RWPE2 (cell line): ENCODE results near the gene TUBAL3.
A peak's percentile ranks its signal among the peaks of the same experiment; 100 is the strongest.

Experiments
- ATAC-seq: fragments of 200-7000 bp; cut with Tn5 transposase; 3 replicates; pipeline ENCODE4 v1.9.1; 2021; ENCODE audit warnings: low read depth
- DNase-seq: peaks from one replicate; pipeline ENCODE4 v3.0.0-alpha.2; 2020; ENCODE audit warnings: low spot score
- H3K27ac ChIP-seq: fragments of 450-650 bp; 2 replicates; pipeline ENCODE4 v1.5.1; 2017; ENCODE audit warnings: mild to moderate bottlenecking; ENCODE audit not compliant: poor library complexity, severe bottlenecking
- H3K27me3 ChIP-seq: fragments of 250-450 bp; sonication (Bioruptor Pico); 2 replicates; pipeline ENCODE4 v1.5.1; 2021; ENCODE audit warnings: mild to moderate bottlenecking, moderate library complexity; ENCODE audit not compliant: insufficient read depth, poor library complexity, severe bottlenecking
- H3K36me3 ChIP-seq: fragments of 250-450 bp; sonication (Bioruptor Pico); 2 replicates; pipeline ENCODE4 v1.5.1; 2020; ENCODE audit warnings: low read depth, mild to moderate bottlenecking, moderate library complexity
- H3K4me1 ChIP-seq: fragments of 250-450 bp; sonication (Bioruptor Pico); 2 replicates; pipeline ENCODE4 v1.5.1; 2021; ENCODE audit warnings: mild to moderate bottlenecking, moderate library complexity; ENCODE audit not compliant: insufficient read depth, poor library complexity, severe bottlenecking
- H3K4me3 ChIP-seq: fragments of 250-450 bp; sonication (Bioruptor Pico); 2 replicates; pipeline ENCODE4 v1.5.1; 2021; ENCODE audit warnings: mild to moderate bottlenecking, moderate library complexity; ENCODE audit not compliant: severe bottlenecking
- H3K9me3 ChIP-seq: fragments of 250-450 bp; sonication (Bioruptor Pico); 2 replicates; pipeline ENCODE4 v1.5.1; 2021; ENCODE audit warnings: mild to moderate bottlenecking, moderate library complexity; ENCODE audit not compliant: severe bottlenecking
- CTCF ChIP-seq: fragments of 450-650 bp; IDR thresholded peaks from one replicate; pipeline ENCODE4 v1.5.1; 2017; ENCODE audit warnings: mild to moderate bottlenecking, moderate library complexity; ENCODE audit not compliant: poor library complexity, severe bottlenecking

TUBAL3 gene

GRCh38 chr10:5449227-5449626 is 44.6 kb upstream of the TUBAL3 start:
- TF ChIP-seq CTCF: no peak
- DNase-seq (no peak), ATAC-seq (no peak)
- H3K4me1 ChIP-seq: peaks cover 30% of the 10 kb centered on the region
- H3K36me3 ChIP-seq: peaks cover 83% of the 10 kb centered on the region
- H3K9me3 ChIP-seq: no peaks in the 10 kb centered on the region
- no peaks in the 10 kb centered on the region for H3K27me3 ChIP-seq
- peak overlapping the region; percentile 53 for H3K4me3 ChIP-seq
- H3K27ac ChIP-seq: peak overlapping the region; percentile 72

GRCh38 chr10:5448333-5449001 is 43.8 kb upstream of the TUBAL3 start:
- peak overlapping the region; percentile 53 for H3K4me3 ChIP-seq
- no peaks in the 10 kb centered on the region for H3K9me3 ChIP-seq
- no peaks in the 10 kb centered on the region for H3K27me3 ChIP-seq
- DNase-seq (no peak), ATAC-seq (no peak)
- H3K27ac ChIP-seq: peak overlapping the region; percentile 72
- H3K4me1 ChIP-seq: peaks cover 30% of the 10 kb centered on the region
- peaks cover 76% of the 10 kb centered on the region for H3K36me3 ChIP-seq
- TF ChIP-seq CTCF: no peak

GRCh38 chr10:5447611-5448071 is 43.0 kb upstream of the TUBAL3 start:
- Histone ChIP-seq H3K27ac (peak overlapping the region; percentile 72), H3K4me1 (peaks cover 30% of the 10 kb centered on the region), H3K27me3 (no peaks in the 10 kb centered on the region), H3K36me3 (peaks cover 74% of the 10 kb centered on the region), H3K9me3 (no peaks in the 10 kb centered on the region), H3K4me3 (peak overlapping the region; percentile 53)
- DNase-seq: no peak
- no peak for TF ChIP-seq CTCF
- no peak for ATAC-seq

GRCh38 chr10:5447056-5447455 is 42.4 kb upstream of the TUBAL3 start:
- no peak for TF ChIP-seq CTCF
- H3K36me3 ChIP-seq: peaks cover 68% of the 10 kb centered on the region
- peaks cover 30% of the 10 kb centered on the region for H3K4me1 ChIP-seq
- DNase-seq (no peak), ATAC-seq (no peak)
- H3K27me3 ChIP-seq: no peaks in the 10 kb centered on the region
- H3K4me3 ChIP-seq: peak overlapping the region; percentile 53
- peak overlapping the region; percentile 72 for H3K27ac ChIP-seq
- H3K9me3 ChIP-seq: no peaks in the 10 kb centered on the region

GRCh38 chr10:5446390-5446926 is 41.8 kb upstream of the TUBAL3 start:
- H3K4me1 ChIP-seq: peaks cover 30% of the 10 kb centered on the region
- peak; percentile 89 for ATAC-seq

More at GRCh38 chr10:5446390-5446926, 41.8 kb upstream of the TUBAL3 start:
- H3K27me3 ChIP-seq: no peaks in the 10 kb centered on the region
- no peak for TF ChIP-seq CTCF
- DNase-seq: peak; percentile 88
- H3K27ac ChIP-seq: peak overlapping the region; percentile 72
- H3K9me3 ChIP-seq: no peaks in the 10 kb centered on the region
- H3K36me3 ChIP-seq: peaks cover 62% of the 10 kb centered on the region
- peak overlapping the region; percentile 53 for H3K4me3 ChIP-seq
